Measurements from ENCODE around the gene PRKCD.

PRKCD gene

GRCh38 chr3:53221827-53222182, 60.8 kb downstream of the PRKCD start:
- DNase-seq = no peak

- no peak for DNase-seq
Measured at GRCh38 chr3:53222183-53222901, 61.3 kb downstream of the PRKCD start.

- DNase-seq = no peak
Measured at GRCh38 chr3:53223025-53223424, 62.0 kb downstream of the PRKCD start.

- no peak for DNase-seq
Measured at GRCh38 chr3:53223541-53223966, 62.5 kb downstream of the PRKCD start.

- no peak for DNase-seq
Measured at GRCh38 chr3:53224026-53224425, 63.0 kb downstream of the PRKCD start.

- no peak for DNase-seq
Measured at GRCh38 chr3:53224536-53224935, 63.5 kb downstream of the PRKCD start.

GRCh38 chr3:53225181-53225580, 64.2 kb downstream of the PRKCD start:
- no peak for DNase-seq

- no peak for DNase-seq
Measured at GRCh38 chr3:53225651-53226050, 64.6 kb downstream of the PRKCD start.

GRCh38 chr3:53226142-53226840, 65.3 kb downstream of the PRKCD start:
- no peak for DNase-seq

- no peak for DNase-seq
Measured at GRCh38 chr3:53226841-53227407, 65.9 kb downstream of the PRKCD start.

- no peak for DNase-seq
Measured at GRCh38 chr3:53227993-53228885, 67.2 kb downstream of the PRKCD start.

GRCh38 chr3:53229171-53229570, 68.2 kb downstream of the PRKCD start:
- DNase-seq = no peak

- no peak for DNase-seq
Measured at GRCh38 chr3:53229606-53230005, 68.6 kb downstream of the PRKCD start.

GRCh38 chr3:53230041-53230621, 69.1 kb downstream of the PRKCD start:
- DNase-seq = no peak

GRCh38 chr3:53230789-53231188, 69.8 kb downstream of the PRKCD start:
- DNase-seq = no peak

GRCh38 chr3:53231532-53232511, 70.8 kb downstream of the PRKCD start:
- DNase-seq = no peak

GRCh38 chr3:53232641-53233377, 71.8 kb downstream of the PRKCD start:
- DNase-seq = no peak

- no peak for DNase-seq
Measured at GRCh38 chr3:53234130-53234840, 73.3 kb downstream of the PRKCD start.

- DNase-seq = no peak
Measured at GRCh38 chr3:53234841-53235232, 73.8 kb downstream of the PRKCD start.

GRCh38 chr3:53235545-53235944, 74.5 kb downstream of the PRKCD start:
- no peak for DNase-seq

Measured in activated effector memory CD4-positive, alpha-beta T cell treated with Interleukin-2 at 50 U/mL for 16 hours (primary cell).